GM21737 (cell line): Measurements from ENCODE around the gene HSD3B2.

Experiments
- ATAC-seq: cut with Tn5 transposase; IDR thresholded peaks from one replicate; pipeline ENCODE4 v1.9.1; 2021; ENCODE audit warnings: mild to moderate bottlenecking, moderate library complexity; ENCODE audit not compliant: unreplicated experiment

HSD3B2 gene

DNA sequence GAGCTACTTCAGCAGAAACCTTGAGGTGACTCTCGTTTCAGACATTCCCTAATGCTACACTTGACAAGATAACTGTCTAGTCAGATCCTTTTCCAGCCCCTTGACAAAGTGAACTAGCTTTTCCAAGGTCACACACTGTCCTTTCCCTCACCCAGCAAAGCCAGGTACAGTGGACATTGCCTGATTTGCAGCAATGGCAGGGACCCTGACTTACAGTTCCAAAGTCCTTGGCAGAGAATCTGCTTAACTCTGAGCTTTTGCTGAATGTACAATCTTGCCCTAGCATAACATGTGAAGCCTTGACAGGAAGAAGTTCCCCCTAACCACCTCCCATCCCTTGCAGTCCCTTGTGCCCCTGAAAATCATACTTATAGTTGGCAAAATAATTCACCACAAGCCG, 37.1 kb downstream of the HSD3B2 start:
- ATAC-seq: no peak

DNA sequence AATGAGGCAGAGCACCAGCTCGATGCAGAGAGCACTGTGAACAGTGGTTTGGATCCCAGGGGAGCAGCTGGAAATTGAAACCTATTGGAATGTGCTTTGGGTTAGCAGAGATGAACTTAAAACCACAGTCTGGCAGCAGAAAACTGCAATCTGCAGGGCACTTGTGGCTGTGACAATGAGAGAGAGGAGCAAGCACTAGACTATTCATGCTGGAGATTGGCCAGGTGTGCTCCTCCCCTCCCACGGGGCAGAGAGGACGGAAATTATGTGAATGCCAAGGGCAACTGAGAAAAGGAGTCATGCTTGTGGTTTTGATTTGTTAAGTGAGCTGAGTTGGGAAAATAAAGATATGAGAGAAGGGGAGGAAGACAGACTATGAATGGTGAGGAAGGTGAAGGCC, 38.1 kb downstream of the HSD3B2 start:
- ATAC-seq: no peak

DNA sequence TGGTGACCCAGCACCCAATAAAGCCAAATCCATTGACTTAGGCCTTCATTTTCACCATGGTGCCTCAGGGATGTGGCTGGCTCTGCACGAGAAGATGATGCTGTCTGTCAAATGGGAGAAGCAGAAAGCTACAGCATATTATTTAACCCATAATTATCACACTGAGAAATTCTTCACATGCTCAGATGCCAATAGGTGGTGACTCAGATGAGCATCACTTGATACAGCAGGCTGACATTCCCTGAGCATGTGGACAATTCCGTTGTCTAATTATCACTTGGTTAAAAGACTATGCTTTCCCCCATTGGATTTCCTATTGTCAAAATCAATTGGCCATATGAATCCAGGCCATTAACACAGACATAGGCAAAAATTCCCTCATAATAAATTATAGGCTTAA, 48.0 kb downstream of the HSD3B2 start:
- no peak for ATAC-seq

DNA sequence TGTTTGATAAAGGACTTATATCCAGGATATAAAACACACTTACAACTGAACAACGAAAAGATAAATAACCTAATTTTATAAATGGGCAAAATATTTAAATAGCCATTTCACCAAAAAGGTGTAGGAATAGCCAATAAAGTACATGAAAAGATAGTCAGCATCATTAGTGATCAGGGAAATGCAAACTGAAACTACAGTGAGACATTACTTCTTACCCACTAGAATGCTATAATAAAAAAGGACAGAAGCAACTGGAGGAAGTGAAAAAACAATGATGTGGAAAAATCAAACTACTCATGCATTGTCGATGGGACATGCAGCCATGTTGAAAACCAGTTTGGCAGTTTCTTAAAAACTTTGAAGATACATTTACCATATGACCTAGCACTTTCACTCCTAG, 48.6 kb downstream of the HSD3B2 start:
- ATAC-seq: no peak

DNA sequence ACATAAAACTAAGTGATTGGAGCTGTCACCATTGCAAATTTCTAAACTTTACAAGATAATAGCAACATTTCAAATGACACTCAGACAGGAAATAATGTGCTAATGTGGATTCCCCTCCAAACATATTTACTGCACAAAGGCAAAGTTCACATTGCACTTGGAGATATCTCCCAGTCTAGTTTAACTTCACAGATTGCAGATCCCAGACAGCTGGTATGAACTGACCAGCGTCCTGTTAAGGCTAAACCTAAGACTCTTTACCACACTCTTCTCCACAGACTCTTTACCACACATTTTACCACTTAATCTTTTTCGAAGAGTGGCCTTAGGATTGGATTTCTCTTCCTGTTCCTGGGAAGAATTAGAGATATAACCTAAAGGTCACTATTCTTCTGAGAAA, 51.5 kb downstream of the HSD3B2 start:
- ATAC-seq: no peak

DNA sequence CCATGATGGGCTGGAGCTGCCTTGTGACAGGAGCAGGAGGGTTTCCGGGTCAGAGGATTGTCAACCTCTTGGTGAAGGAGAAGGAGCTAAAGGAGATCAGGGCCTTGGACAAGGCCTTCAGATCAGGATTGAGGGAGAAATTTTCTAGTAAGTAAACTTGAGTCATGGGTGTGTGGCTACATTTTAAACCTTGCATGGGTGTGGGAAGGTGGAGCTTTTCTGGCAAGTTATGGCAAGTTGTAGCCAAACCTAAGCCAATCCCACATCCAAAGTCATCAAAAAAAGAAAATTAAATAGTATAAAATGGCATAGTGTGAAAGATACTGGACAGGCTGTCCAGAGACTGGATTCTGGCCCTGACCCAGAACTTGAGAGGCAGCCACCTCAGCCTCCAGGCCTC, 52.3 kb downstream of the HSD3B2 start:
- ATAC-seq: no peak

DNA sequence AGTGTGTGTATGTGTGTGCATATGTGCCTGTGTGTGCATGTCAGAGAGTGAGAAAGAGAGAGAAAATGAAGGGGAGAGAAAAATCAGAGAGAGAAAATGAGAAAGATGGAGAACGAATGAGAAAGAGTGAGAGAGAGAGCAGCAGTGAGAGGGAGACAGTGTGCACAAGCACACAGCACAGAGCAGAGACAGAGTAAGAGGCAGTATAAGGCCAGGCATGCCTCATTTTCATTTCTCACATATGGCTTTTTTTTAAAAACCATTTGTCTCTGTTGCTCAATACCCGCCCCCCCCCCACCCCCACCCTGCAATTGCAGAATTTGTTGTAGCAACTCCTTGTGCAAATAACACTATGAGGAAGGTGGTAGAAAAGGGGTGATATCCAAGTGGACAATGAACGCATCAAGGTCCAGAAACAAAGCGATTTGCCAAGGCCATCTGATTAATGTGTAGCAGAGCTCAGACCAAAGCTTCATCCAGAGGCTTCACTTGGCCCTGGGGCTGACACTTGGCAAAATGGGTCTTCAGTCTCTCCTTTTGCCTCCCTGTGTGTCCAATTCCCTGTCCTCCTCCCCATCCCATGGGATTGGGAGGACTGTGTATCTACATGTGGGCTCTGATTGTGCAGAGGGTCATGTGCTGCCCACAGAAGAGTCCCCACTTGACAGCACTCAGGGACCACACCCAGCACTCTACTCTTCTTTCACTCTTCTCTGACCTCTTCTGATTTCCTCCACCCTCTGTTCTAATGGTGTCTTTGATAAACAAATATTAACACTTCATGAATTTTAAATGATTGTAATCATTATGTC, 53.1 kb downstream of the HSD3B2 start:
- no peak for ATAC-seq

DNA sequence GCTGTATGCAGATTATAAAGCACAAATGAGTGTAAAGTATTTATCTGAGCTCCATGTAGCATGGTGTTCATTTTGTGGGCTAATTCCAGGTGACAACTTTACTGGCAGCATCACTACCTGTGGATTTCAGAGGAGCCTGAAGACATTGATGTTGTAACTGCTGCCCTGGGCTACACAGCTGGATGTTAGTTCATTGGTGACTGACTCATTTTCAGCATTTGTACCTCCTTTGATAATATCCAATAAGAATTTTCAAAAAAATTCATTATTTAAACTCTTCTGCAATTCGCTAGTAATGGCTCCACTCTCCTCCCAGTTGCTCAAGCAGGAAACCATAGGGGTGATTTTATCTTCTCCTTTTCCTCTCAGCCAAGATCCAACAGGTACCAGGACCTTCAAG, 54.8 kb downstream of the HSD3B2 start:
- no peak for ATAC-seq

DNA sequence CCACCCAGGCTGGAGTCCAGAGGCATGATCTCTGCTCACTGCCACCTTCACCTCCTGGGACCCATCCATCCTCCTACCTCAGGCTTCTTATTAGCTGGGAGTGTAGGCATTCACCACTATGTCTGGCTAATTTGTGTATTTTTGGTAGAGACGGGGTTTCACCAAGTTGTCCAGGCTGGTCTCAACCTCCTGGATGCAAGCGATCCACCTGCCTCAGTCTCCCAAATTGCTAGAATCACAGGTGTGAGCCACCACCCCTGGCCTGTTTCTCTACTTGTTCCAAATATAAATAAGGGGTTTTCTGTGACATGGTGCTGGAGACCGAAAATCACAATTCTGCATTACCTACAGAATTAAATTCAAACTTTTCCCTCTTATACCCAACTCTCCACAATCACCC, 55.4 kb downstream of the HSD3B2 start:
- ATAC-seq: no peak

DNA sequence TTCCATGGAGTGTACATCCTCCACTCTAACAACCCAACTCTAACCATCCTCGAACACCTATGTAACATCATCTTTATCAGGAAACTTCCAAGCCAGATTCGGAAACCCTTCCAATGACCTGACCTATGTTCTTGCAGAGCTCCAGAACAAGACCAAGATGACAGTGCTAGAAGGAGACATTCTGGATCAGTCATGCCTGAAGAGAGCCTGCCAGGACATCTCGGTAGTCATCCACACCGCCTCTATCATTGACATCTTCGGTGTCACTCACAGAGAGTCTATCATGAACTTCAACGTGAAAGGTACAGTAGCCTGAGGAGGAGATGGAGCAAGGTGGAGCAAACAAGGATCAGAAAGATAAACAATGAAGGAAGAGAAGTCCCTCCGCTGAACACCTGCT, 56.0 kb downstream of the HSD3B2 start:
- ATAC-seq: no peak

DNA sequence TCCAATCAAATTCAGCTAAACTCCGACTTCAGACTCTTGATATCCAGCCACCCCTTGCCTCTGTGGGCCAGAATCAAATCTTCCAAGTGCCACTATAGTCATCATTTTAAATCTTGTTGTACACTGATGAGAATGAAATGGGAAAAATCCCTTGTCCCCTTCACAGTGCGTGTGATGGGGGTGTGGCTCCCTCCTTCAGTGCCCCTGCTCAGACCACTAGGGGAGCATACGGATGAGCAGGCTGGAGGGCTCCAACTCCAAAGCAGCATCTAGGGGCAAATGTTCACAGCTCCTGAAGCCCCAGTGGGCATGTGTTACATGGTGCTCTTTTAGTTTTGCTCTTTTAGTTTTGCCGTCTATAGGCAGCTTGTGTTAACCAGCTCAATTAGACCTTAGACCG, 56.6 kb downstream of the HSD3B2 start:
- ATAC-seq: no peak

DNA sequence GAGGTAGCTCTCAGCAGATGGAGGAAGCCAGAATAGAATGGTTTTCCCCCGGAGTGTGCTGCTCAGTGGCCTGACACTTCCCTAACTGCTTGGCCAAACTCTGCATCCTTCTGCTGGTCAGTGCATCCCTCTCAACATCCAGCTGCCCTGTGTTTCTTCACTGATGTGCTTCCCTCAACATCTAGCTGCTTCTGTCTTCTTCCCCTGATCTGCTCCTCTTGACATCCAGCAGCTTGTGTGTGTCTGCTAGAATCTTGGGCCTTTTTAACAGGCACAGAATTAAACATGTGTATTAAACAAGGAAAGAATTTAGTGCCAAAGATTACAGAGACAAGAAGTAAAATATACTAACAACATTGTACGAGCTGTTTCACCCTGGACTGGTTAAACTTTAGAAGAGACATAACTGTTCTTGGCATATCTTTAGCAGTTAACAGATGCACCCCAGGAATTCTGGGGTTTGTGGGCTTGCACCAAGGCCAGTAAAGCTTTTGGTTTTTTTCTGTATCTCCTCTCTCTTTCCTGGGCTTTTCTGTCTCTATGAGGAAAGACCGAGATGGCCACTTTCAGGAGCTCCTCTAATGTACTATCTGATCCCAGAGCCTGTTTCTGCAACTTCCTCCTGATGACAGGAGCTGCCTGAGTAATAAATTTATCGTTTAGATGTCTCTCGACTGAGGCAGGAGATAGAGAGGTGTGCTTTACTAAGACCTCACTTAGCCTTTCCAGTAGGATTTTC, 57.3 kb downstream of the HSD3B2 start:
- no peak for ATAC-seq
